ENCODE measurements around the gene SPATA31A6. TPM values are rescaled to one million over a fixed set of nuclear protein-coding genes. Genes with fewer than 3 reads are reported as not detected.
"Not testable (repeated sequence)": the region's sequence is repeated elsewhere in the genome, so short reads cannot be mapped to it uniquely, and the experiment has no call there.

The SPATA31A6 gene
- total and polyA plus RNA-seq, 2 of the 4 experiments (the other 2 are of a cell fraction), result not detected

- H3K9ac ChIP-seq (ENCODE audit: low read depth, low read length); H2AK5ac ChIP-seq (ENCODE audit: low read depth, low read length); H3K36me3 ChIP-seq (ENCODE audit: control insufficient read depth, insufficient read depth, low read length); H4K91ac ChIP-seq (ENCODE audit: insufficient read depth, low read depth, low read length); H3K4me2 ChIP-seq (ENCODE audit: low read depth, low read length); H2AFZ ChIP-seq (replicated peaks; ENCODE audit: low read length, poor library complexity); H3K27me3 ChIP-seq (ENCODE audit: control insufficient read depth, insufficient read depth, low read length); ATAC-seq (ENCODE audit: low read depth); BruUV-seq (replicated peaks); DNase-seq; H4K20me1 ChIP-seq (ENCODE audit: insufficient read depth, low read length); H3K56ac ChIP-seq (ENCODE audit: extremely low read depth, insufficient read depth, low read length); H3K23ac ChIP-seq (ENCODE audit: low read depth, low read length); H4K5ac ChIP-seq (ENCODE audit: low read depth, low read length); H3K9me1 ChIP-seq (ENCODE audit: insufficient read depth, low read length); H3K14ac ChIP-seq (replicated peaks; ENCODE audit: low read depth, low read length); H3K9me3 ChIP-seq (ENCODE audit: control insufficient read depth, insufficient read depth, low read length); intact Hi-C loops (cut with micrococcal nuclease); H3K4ac ChIP-seq (ENCODE audit: low read depth, low read length); CTCF ChIA-PET; in situ Hi-C loops (cut with MboI; ENCODE audit: low sequenced_read_pairs); H2AK9ac ChIP-seq (replicated peaks; ENCODE audit: low read depth, low read length, poor library complexity); H3K18ac ChIP-seq (ENCODE audit: low read depth, low read length); H4K8ac ChIP-seq (ENCODE audit: low read depth in 2 of 2, low read length in 2 of 2); H2BK120ac ChIP-seq (ENCODE audit: low read depth, low read length); H2BK5ac ChIP-seq (ENCODE audit: low read depth, low read length, poor library complexity, severe bottlenecking); H3K4me1 ChIP-seq (ENCODE audit: control insufficient read depth, insufficient read depth, low read length); H2BK20ac ChIP-seq (ENCODE audit: low read depth, low read length); H3K27ac ChIP-seq (ENCODE audit: insufficient read depth, low read length); H3K4me3 ChIP-seq (ENCODE audit: insufficient read depth, low read depth, low read length); H3K79me1 ChIP-seq (ENCODE audit: low read depth in 1 of 2, low read length in 2 of 2); POLR2A ChIA-PET (ENCODE audit: unreplicated experiment); H2BK15ac ChIP-seq (ENCODE audit: low read depth, low read length); dilution Hi-C loops (cut with HindIII; ENCODE audit: low sequenced_read_pairs, unreplicated experiment): not testable (repeated sequence)
- no CpG with 5 or more reads among the region's 1 CpG for WGBS, 2 experiments (ENCODE audit: extremely low coverage in 2 of 2, insufficient read length in 1 of 2)
Measured at GRCh38 chr9:42235352-42235991, 52.0 kb downstream of the SPATA31A6 start.

DNA sequence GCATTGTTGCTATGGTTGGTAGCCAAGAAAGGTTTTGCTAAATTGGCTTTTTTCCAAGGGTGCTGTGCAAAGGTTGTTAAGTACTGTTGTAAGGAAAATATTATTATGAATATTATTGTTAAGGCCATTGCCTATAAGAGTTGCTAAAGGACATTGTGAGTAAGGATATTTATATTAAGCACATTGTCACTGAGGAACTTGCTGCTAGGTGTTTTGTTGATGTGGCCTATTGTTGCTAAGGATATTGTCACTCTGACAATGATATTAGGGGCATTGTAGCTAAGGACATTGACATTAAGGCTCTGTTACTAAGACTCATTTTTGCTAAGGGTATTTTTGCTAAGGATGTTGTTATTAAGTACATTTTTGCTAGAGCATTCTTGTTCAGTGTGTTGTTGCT lies 52.6 kb downstream of the SPATA31A6 start:
- H4K91ac ChIP-seq (ENCODE audit: insufficient read depth, low read depth, low read length); H2BK120ac ChIP-seq (ENCODE audit: low read depth, low read length); H3K4me2 ChIP-seq (ENCODE audit: low read depth, low read length); H3K9me3 ChIP-seq (ENCODE audit: control insufficient read depth, insufficient read depth, low read length); H3K4ac ChIP-seq (ENCODE audit: low read depth, low read length); H3K36me3 ChIP-seq (ENCODE audit: control insufficient read depth, insufficient read depth, low read length); in situ Hi-C loops (cut with MboI; ENCODE audit: low sequenced_read_pairs); H4K20me1 ChIP-seq (ENCODE audit: insufficient read depth, low read length); H3K4me3 ChIP-seq (ENCODE audit: insufficient read depth, low read depth, low read length); H2AFZ ChIP-seq (replicated peaks; ENCODE audit: low read length, poor library complexity); H4K5ac ChIP-seq (ENCODE audit: low read depth, low read length); POLR2A ChIA-PET (ENCODE audit: unreplicated experiment); DNase-seq; H3K23ac ChIP-seq (ENCODE audit: low read depth, low read length); BruUV-seq (replicated peaks); H2BK20ac ChIP-seq (ENCODE audit: low read depth, low read length); H2AK5ac ChIP-seq (ENCODE audit: low read depth, low read length); CTCF ChIA-PET; H3K14ac ChIP-seq (replicated peaks; ENCODE audit: low read depth, low read length); H2BK15ac ChIP-seq (ENCODE audit: low read depth, low read length); H3K27me3 ChIP-seq (ENCODE audit: control insufficient read depth, insufficient read depth, low read length); H3K4me1 ChIP-seq (ENCODE audit: control insufficient read depth, insufficient read depth, low read length); ATAC-seq (ENCODE audit: low read depth); H3K9me1 ChIP-seq (ENCODE audit: insufficient read depth, low read length); H3K56ac ChIP-seq (ENCODE audit: extremely low read depth, insufficient read depth, low read length); H2BK5ac ChIP-seq (ENCODE audit: low read depth, low read length, poor library complexity, severe bottlenecking); H3K9ac ChIP-seq (ENCODE audit: low read depth, low read length); intact Hi-C loops (cut with micrococcal nuclease); H4K8ac ChIP-seq (ENCODE audit: low read depth in 2 of 2, low read length in 2 of 2); H2AK9ac ChIP-seq (replicated peaks; ENCODE audit: low read depth, low read length, poor library complexity); H3K79me1 ChIP-seq (ENCODE audit: low read depth in 1 of 2, low read length in 2 of 2); dilution Hi-C loops (cut with HindIII; ENCODE audit: low sequenced_read_pairs, unreplicated experiment); H3K18ac ChIP-seq (ENCODE audit: low read depth, low read length); H3K27ac ChIP-seq (ENCODE audit: insufficient read depth, low read length): not testable (repeated sequence)

Data from IMR-90 (cell line).